ENCODE measurements around the gene PSMG1. TPM values are rescaled to one million over a fixed set of nuclear protein-coding genes. Genes with fewer than 3 reads are reported as not detected.
"Not testable (repeated sequence)": the region's sequence is repeated elsewhere in the genome, so short reads cannot be mapped to it uniquely, and the experiment has no call there.

Gene PSMG1
- total RNA-seq, 1 experiment from 2014 or later, result 100 TPM

- H3K36me3 ChIP-seq, result no peaks in the 10 kb centered on the region
- peaks cover 33% of the 10 kb centered on the region for H3K4me1 ChIP-seq (replicated peaks)
- H3K27ac ChIP-seq, result peak overlapping the region; percentile 3; the same call in 1 of the 2 replicates
Measured at GRCh38 chr21:39137248-39138178, 45.7 kb downstream of the PSMG1 start.

GRCh38 chr21:39136711-39137110, 46.5 kb downstream of the PSMG1 start:
- H3K36me3 ChIP-seq, result no peaks in the 10 kb centered on the region
- no peaks in the 10 kb centered on the region for H3K9me3 ChIP-seq (replicated peaks)
- H3K27me3 ChIP-seq (replicated peaks), result no peaks in the 10 kb centered on the region
- peaks cover 35% of the 10 kb centered on the region for H3K4me1 ChIP-seq (replicated peaks)
- H3K4me3 ChIP-seq, result no peak overlapping the region
- peak; percentile 42 to 72 for DNase-seq (ENCODE audit: low read depth in 1 of 2, low spot score in 2 of 2)
- 0 out of 2 replicates have a peak overlapping the region, but pooled peaks have one; percentile 3 for H3K27ac ChIP-seq

More at GRCh38 chr21:39137248-39138178, 45.7 kb downstream of the PSMG1 start:
- no peaks in the 10 kb centered on the region for H3K27me3 ChIP-seq (replicated peaks)
- peak in 1 of 2 experiments; percentile 49 for DNase-seq (ENCODE audit: low read depth in 1 of 2, low spot score in 2 of 2)
- no peaks in the 10 kb centered on the region for H3K9me3 ChIP-seq (replicated peaks)
- H3K4me3 ChIP-seq, result no peak overlapping the region

- not testable (repeated sequence) for H3K9me3 ChIP-seq (replicated peaks); H3K27me3 ChIP-seq (replicated peaks); H3K4me3 ChIP-seq; H3K36me3 ChIP-seq; H3K27ac ChIP-seq; DNase-seq (ENCODE audit: low read depth in 1 of 2, low spot score in 2 of 2)
- peaks cover 32% of the 10 kb centered on the region for H3K4me1 ChIP-seq (replicated peaks)
Measured at GRCh38 chr21:39136138-39136537, 47.1 kb downstream of the PSMG1 start.

- Histone ChIP-seq H3K27ac (no peak overlapping the region), H3K9me3 (replicated peaks) (no peaks in the 10 kb centered on the region), H3K27me3 (replicated peaks) (no peaks in the 10 kb centered on the region), H3K36me3 (no peaks in the 10 kb centered on the region), H3K4me3 (no peak overlapping the region), H3K4me1 (replicated peaks) (peaks cover 30% of the 10 kb centered on the region)
- DNase-seq (ENCODE audit: low read depth in 1 of 2, low spot score in 2 of 2), result no peak
Measured at GRCh38 chr21:39134288-39134810, 48.9 kb downstream of the PSMG1 start.

GRCh38 chr21:39132248-39132647, 51.0 kb downstream of the PSMG1 start:
- peak in 1 of 2 experiments; percentile 34 for DNase-seq (ENCODE audit: low read depth in 1 of 2, low spot score in 2 of 2)
- H3K4me3 ChIP-seq, result no peak overlapping the region
- H3K27ac ChIP-seq, result no peak overlapping the region
- H3K4me1 ChIP-seq (replicated peaks), result peaks cover 23% of the 10 kb centered on the region
- no peaks in the 10 kb centered on the region for H3K27me3 ChIP-seq (replicated peaks)
- no peaks in the 10 kb centered on the region for H3K9me3 ChIP-seq (replicated peaks)
- no peaks in the 10 kb centered on the region for H3K36me3 ChIP-seq

GRCh38 chr21:39131791-39132190, 51.5 kb downstream of the PSMG1 start:
- H3K4me3 ChIP-seq, result no peak overlapping the region
- H3K9me3 ChIP-seq (replicated peaks), result no peaks in the 10 kb centered on the region
- H3K27ac ChIP-seq, result no peak overlapping the region
- DNase-seq (ENCODE audit: low read depth in 1 of 2, low spot score in 2 of 2), result no peak
- H3K36me3 ChIP-seq, result no peaks in the 10 kb centered on the region
- peaks cover 19% of the 10 kb centered on the region for H3K4me1 ChIP-seq (replicated peaks)
- H3K27me3 ChIP-seq (replicated peaks), result no peaks in the 10 kb centered on the region

GRCh38 chr21:39127506-39127905, 55.7 kb downstream of the PSMG1 start:
- DNase-seq (ENCODE audit: low read depth in 1 of 2, low spot score in 2 of 2), result no peak
- H3K36me3 ChIP-seq, result no peaks in the 10 kb centered on the region
- H3K27me3 ChIP-seq (replicated peaks), result no peaks in the 10 kb centered on the region
- no peaks in the 10 kb centered on the region for H3K9me3 ChIP-seq (replicated peaks)
- H3K4me1 ChIP-seq (replicated peaks), result peaks cover 12% of the 10 kb centered on the region
- no peak overlapping the region for H3K27ac ChIP-seq
- no peak overlapping the region for H3K4me3 ChIP-seq

- H3K4me3 ChIP-seq, result no peak overlapping the region
- H3K27ac ChIP-seq, result no peak overlapping the region
- no peaks in the 10 kb centered on the region for H3K36me3 ChIP-seq
- H3K27me3 ChIP-seq (replicated peaks), result no peaks in the 10 kb centered on the region
- H3K9me3 ChIP-seq (replicated peaks), result no peaks in the 10 kb centered on the region
- peaks cover 3% of the 10 kb centered on the region for H3K4me1 ChIP-seq (replicated peaks)
- DNase-seq (ENCODE audit: low read depth in 1 of 2, low spot score in 2 of 2), result no peak
Measured at GRCh38 chr21:39126486-39126806, 56.8 kb downstream of the PSMG1 start.

GRCh38 chr21:39125752-39126485, 57.3 kb downstream of the PSMG1 start:
- no peak overlapping the region for H3K27ac ChIP-seq
- H3K4me3 ChIP-seq, result no peak overlapping the region
- 0 out of 2 replicates have a peak, but pooled peaks cover 2% of the 10 kb centered on the region for H3K4me1 ChIP-seq (replicated peaks)
- no peaks in the 10 kb centered on the region for H3K36me3 ChIP-seq
- peak in 1 of 2 experiments; percentile 62 for DNase-seq (ENCODE audit: low read depth in 1 of 2, low spot score in 2 of 2)
- no peaks in the 10 kb centered on the region for H3K9me3 ChIP-seq (replicated peaks)
- no peaks in the 10 kb centered on the region for H3K27me3 ChIP-seq (replicated peaks)

Other genes with a start within 250 kb of the PSMG1 start
- gene BRWD1, start 130.2 kb upstream of the PSMG1 start, total RNA-seq (2014; rRNA removed; shearing (Covaris generic)), result 23.2 and 30.3 TPM in 2 replicates
- gene HMGN1, start 165.6 kb upstream of the PSMG1 start, total RNA-seq (2014; rRNA removed; shearing (Covaris generic)), result 446 and 461 TPM in 2 replicates

Measured in SJSA1 (cell line).